ENCODE data around the gene TP63.

TP63 gene

DNA sequence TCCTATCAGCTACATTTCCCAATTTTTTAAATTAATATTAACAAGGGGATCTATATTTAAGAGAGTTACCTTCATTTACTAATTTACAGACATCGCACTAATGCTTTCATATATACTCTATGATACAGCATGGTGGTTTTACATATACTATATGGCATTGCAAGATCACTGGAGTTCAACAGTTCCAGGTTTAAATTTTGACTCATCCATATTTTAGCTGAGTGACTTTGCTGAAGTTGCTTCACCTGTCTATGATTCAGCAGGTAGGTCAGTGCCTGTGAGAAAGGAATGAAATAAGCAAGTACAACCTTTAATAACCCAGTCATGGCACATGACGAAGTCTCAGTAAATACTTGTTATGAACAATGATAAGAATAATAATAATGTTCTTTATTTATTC, 278.4 kb downstream of the TP63 start:
- no peak for DNase-seq (ENCODE audit: low read depth in 2 of 2, low spot score in 1 of 2)

DNA sequence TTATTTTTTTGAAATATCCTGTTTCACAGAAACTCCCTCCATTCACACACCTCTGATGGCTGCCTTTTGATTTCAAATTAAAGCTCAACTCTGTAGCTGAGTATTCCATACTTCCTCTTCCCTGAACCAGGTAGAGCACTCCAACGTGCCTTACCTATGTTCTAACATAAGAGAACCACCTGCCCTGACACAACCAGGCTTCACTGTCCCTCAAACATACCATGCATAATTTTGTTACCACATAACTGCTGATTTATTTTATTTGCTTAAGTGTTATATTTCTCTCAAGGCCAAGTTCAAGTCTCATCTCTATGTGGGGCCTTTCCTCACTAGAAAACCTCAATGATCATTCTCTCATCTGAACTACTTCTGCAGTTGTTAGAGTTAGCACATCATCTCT, 279.8 kb downstream of the TP63 start:
- DNase-seq (ENCODE audit: low read depth in 2 of 2, low spot score in 1 of 2): no peak

DNA sequence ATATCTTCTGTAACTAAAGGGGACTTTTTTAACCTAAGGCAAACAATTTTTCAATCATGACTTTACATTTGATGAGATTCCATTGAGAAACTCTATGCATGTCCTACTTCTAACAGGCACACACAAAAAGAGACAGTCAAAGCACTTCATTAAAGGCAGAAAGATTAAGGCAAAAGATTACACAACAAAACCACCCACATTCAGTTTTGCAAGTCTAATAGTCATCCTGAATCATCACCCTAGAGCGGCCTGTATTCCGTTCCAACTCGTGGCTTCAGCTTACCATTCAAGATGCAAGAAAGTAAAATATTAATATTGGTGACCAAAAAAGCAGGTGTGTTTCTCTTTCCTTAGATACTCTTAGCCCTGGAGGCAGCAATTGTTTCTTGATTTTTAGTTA, 283.6 kb downstream of the TP63 start:
- no peak for DNase-seq (ENCODE audit: low read depth in 2 of 2, low spot score in 1 of 2)

DNA sequence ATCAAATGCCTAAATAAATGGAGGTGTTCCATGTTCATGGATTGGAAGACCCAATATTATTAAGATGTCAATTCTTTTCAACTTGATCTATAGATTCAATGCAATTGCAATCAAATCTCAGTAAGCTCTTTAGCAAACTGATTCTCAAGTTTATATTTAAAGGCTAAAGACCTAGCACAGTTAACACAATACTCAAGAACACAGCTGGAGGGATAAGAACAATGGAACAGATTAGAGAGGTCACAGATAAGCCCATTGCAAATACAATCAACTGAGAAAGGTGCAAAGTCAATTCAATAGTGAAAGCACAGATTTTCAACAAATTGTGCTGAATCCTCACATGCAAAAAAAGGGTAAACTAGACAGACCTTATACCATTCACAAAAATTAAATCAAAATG, 290.6 kb downstream of the TP63 start:
- no peak for DNase-seq (ENCODE audit: low read depth in 2 of 2, low spot score in 1 of 2)

DNA sequence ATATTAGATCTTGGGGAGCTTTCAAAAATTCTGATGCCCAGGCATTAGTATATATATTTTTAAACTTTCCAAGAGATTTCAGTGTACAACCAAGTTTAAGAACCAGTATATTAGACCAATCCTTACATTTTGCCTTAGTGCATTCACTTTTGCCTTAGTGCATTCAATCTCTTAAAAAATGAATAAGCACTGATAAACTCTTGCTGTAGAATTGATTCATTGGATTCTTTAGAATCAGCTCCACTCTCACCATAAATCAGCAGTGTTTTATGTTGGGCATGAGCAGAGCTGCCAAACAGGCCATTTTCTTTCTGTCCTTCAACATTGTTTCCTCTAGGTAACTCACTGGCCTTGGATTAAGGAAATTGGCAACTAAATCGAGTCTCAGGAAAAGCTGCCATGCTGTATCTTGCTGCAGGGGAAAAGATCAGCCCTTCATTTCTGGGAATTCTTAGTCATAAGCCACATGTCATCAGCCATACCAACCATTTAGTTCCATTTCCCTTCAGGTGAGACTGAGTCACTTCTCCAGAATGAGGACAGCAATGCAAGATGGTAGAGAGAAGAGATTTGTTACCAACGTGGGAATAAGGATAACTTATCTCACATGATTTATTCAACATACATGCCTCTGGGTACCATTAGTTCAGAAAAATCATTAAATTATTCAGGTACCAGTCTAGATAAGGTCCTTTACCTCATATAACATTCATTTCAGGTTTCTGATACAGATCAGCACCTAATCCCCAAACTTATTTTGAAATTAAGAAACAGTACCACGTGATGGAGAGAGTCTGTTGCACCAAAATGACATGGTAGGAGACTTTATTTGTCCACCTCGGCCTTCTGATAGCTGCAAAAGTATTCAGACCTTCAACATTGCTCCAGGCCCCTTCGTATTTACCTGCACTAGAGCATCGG, 297.0 kb downstream of the TP63 start:
- no peak for DNase-seq (ENCODE audit: low read depth in 2 of 2, low spot score in 1 of 2)

DNA sequence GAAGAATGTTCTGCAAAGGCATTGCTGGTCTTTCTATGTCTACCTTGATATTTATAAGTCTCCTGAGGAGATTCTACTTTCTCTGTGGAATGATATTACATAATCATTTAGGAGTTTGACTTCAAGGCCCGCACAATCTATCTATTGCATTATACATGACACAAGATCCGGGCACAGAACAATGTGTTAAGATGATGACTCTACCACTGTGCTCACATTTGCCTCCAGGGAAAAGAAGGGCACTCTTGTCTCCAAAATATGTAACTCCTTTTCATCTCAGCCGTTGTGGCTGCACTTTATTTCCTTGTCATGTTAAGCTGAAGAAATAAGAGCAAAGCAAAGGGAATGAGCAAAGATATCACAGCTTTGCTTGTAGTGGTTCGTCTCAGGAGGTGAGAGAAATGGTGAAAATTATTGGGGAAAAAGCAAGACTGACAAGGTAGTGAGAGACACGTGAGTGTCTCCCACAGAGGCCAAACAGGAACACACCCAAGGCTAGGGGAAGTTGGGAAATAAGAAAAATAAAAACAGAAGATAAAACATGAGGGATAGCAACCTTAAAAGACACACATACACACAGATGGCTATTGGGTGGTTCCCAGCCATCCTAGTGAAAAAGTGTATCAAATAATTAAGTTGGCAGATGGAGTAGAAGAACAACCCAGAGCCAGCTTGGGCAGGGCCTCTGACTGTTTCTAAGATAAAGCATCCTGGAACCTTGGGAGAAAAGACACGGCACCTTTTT, 305.2 kb downstream of the TP63 start:
- DNase-seq (ENCODE audit: low read depth in 2 of 2, low spot score in 1 of 2): no peak

DNA sequence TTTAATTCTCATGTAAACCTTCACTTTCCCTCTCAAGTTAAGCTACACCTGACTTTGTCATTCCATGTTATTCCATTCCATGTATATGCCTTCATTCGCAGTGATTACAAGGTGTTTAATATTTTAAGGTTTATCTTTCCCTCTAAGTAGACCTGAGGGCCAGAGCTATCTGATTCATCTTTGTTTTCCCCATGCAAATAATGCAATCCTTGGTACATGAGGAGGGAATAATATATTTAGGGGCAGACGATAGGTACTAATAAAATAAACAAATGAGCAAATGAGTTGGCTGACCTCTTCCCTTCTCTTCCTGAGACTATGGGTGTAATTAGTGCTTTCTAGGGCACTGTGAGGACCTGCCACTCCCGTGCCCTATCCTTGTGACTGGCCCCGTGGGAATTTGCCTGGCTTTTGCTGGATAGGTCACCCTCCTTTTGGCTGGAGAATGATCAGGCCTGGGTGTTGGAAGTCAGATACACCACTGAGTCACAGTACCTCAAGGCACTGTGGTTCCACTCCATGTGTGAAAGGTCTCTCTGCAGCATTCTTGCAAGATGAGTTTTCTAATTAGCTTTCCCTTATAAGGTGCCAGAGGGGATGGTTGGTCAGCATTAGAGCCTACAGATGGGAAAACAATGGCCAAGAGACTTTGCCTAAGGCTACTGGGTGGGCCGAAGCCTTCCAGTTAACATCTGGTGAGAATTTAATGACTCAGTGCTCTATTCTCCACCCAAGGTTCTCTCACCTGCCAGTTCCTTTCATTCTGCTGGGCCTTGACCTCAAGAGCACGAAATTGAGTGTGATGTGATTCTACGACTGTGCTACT, 306.3 kb downstream of the TP63 start:
- DNase-seq (ENCODE audit: low read depth in 2 of 2, low spot score in 1 of 2): no peak

DNA sequence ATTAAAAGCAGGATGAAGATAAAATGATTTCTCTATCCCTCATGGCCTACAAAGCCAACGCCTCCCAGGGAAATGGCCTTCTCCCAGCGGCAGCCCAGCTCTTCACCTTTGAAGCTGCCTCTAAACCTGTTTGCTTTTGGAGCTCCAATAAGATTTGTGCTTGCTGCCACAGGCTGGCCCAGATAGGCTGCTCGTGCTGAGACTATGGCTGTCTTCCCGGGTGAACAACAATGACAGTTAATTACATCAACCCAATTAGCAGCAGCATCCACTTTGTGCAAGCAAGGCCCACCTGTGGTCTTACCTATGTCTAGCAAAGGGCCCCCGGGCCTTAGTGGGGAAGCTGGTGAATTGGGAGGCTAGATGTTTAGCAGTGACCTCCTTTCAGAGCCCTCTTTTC, 309.9 kb downstream of the TP63 start:
- no peak for DNase-seq (ENCODE audit: low read depth in 2 of 2, low spot score in 1 of 2)

DNA sequence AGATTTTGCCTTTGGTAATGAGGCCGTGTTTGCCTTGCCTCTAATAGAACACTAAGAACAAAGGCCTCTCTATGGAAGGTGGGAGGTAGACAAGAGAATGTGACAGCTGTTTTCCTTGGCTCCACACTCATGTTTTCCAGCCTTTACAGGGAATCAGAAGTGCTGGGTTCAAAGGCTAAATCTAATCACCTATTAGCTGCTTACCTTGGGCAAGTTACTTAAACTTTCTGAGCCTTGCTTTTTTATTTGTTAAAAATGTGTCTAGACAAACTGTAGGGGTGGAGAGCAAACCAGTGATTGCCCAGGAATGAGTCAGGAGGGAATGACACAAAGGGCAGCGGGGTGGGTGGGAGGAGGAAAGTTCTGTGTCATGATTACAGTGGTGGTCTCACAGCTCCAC, 310.5 kb downstream of the TP63 start:
- no peak for DNase-seq (ENCODE audit: low read depth in 2 of 2, low spot score in 1 of 2)

DNA sequence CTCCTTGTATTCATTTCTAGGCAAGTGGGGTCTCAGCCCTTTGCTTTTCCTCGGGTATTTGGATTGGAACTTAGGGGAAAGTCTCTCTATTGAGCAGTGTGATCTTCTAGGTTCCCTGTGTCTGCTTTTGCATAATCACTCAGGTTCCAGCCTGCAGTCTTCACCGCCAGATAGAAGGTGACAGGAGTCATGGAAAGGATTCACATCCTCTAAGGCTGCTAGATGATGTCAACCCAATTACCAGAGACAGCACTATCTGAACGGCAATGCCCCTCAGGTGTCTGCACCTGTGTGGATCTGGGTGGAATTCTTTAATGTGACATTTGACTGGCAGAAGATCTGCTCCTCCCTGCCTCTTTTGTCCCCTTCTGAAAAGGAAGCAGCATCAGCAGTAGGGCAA, 311.8 kb downstream of the TP63 start:
- no peak for DNase-seq (ENCODE audit: low read depth in 2 of 2, low spot score in 1 of 2)

DNA sequence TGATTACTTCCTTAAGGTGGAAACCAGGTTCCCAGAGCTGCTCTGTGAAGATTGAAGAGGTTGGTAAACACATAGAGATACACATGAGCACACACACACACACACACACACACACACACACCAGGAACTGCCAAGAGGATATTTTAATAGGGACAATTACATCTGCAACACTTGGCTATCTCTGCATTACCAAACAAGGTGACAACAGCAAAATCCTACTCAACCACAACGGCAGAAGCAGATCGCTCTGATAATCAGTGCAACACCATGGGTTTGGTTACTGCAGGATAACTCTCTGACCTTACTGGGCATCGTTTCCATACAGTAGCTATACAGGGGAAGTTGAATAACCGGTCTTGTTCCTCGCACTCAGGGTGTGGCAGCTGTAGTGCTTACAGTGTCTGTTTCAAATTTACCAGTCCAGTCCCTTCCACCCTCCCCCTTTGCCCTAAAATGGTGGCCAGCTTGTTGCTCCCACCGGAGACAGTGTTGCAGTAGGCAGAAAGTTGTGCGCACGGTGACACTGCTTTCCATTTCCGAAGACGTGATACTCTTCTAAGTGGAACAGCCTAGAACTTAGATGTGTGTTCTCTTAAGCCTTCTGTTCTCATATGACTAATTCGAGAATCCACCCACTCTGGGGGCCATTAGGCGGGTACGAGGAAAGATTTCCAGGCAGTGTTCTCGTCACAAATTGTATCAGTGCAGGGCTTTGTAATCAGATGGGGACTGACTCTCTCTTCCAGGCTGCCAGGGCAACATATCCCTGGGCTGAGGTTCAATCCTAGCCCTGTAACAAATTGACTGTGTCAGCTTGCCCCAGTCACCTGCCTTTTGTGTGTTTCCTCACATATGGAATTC, 313.3 kb downstream of the TP63 start:
- DNase-seq (ENCODE audit: low read depth in 2 of 2, low spot score in 1 of 2): no peak

DNA sequence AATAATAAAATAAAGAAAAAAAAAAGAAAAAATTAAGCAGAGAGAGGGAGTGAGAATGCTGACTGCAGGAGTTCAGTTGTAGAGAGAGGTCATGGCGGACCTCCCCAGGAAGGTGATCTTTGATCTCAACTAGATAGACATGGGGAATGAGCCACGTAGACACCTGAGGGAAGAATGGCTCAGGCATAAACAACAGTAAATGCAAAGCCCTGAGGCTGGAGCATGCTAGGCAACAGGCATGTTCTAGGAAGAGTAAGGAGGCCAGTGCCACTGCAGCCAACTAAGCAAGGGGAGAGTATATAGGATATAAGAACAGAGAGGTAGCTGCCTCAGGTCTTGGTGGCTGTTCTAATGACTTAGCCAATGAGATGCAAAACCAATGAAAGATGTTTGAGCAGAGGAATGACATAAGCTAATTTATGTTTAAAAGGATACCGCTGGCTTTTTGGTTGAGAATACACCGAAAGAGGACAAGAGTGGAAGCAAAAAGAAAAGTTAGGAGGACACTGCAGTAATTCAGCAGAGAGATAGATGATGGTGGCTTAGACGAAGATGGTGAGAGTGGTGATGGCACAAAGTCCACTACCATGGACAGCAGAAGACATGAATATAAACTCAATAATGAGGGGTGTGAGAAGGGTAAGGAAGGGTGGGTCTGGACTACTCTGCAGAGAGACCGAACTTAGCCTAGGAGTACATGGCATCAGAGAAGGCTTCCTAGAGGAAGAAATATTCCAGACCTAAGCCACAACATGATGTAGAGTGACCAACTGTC, 314.9 kb downstream of the TP63 start:
- no peak for DNase-seq (ENCODE audit: low read depth in 2 of 2, low spot score in 1 of 2)

Measured in stimulated activated CD8-positive, alpha-beta memory T cell treated with anti-CD3 and anti-CD28 coated beads, Interleukin-4, amount 100 ng/mL, for 4 hours (primary cell).